Endothelial cell of umbilical vein (primary cell): Measurements from ENCODE around the gene COG6. TPM values are rescaled to one million over a fixed set of nuclear protein-coding genes. Genes with fewer than 3 reads are reported as not detected.
A peak's percentile ranks its signal among the peaks of the same experiment; 100 is the strongest.

Experiments used
- BruUV-seq: library from RNA; stranded (reverse); fragments of 400-500 nt; replicated peaks from 2 replicates; lab custom pipeline; 2021; lab: Mats Ljungman, UMichigan
- CTCF ChIA-PET: fragments of 300-600, 350-600 bp; sonication (Branson Sonifier 250); formaldehyde crosslinking; loops from one replicate; lab custom pipeline; 2021; ENCODE audit warnings: antibody characterized with exemption, inconsistent platforms; lab: Charles Lee
- POLR2A ChIA-PET: fragments of 300-600, 350-600 bp; sonication (Branson Sonifier 250); formaldehyde crosslinking; loops from one replicate; lab custom pipeline; 2021; ENCODE audit warnings: antibody characterized with exemption, inconsistent platforms; lab: Charles Lee
- DNase-seq: peaks from one replicate; pipeline ENCODE4 v3.0.0-alpha.2; 2011; ENCODE audit warnings: low read depth, low spot score
- FAIRE-seq: peaks from 2 replicates; lab custom pipeline; 2011; peaks lifted over from hg19 to GRCh38; lab: Jason Lieb, UNC
- H2AFZ ChIP-seq: 2 replicates; pipeline ENCODE4 v1.6.0; 2012; ENCODE audit warnings: low read depth, low read length, control low read depth, inconsistent platforms
- H3K27ac ChIP-seq: 2 replicates; pipeline ENCODE4 v1.5.1; 2011; ENCODE audit warnings: low read depth, mild to moderate bottlenecking, control low read depth, low read length, moderate library complexity; ENCODE audit not compliant: insufficient read depth
- H3K27me3 ChIP-seq, 2 experiments: 2 replicates each; pipeline versions ENCODE4 v1.6.0 to v1.6.1; 2011; ENCODE audit warnings: low read length in 2 of 2, mixed read lengths in 1 of 2; ENCODE audit not compliant: control insufficient read depth in 2 of 2, insufficient read depth in 2 of 2
- H3K36me3 ChIP-seq, 2 experiments: 2 replicates in 1 of 2; 3 replicates in 1 of 2; pipeline ENCODE4 v1.5.1; 2011; ENCODE audit warnings: low read length in 2 of 2, mild to moderate bottlenecking in 1 of 2, moderate library complexity in 1 of 2; ENCODE audit not compliant: control insufficient read depth in 2 of 2, insufficient read depth in 2 of 2; ENCODE audit errors: extremely low read depth in 1 of 2
- H3K4me1 ChIP-seq: 3 replicates; pipeline ENCODE4 v1.5.1; 2011; ENCODE audit warnings: mild to moderate bottlenecking, low read length; ENCODE audit not compliant: control insufficient read depth, insufficient read depth; ENCODE audit errors: extremely low read depth
- H3K4me2 ChIP-seq: 2 replicates; pipeline ENCODE4 v1.6.1; 2011; ENCODE audit warnings: low read length, control low read depth, mixed read lengths; ENCODE audit not compliant: insufficient read depth
- H3K4me3 ChIP-seq, 3 experiments: fragments of 200-600 bp in 1 of 3; sonication (generic), shearing (Covaris generic) in 1 of 3; replicated peaks in 1 of 3; 2 replicates each; pipeline ENCODE4 v1.5.1; 2011 to 2016; ENCODE audit warnings: control low read depth in 3 of 3, low read length in 3 of 3, mild to moderate bottlenecking in 2 of 3, inconsistent platforms in 1 of 3, low read depth in 1 of 3, moderate library complexity in 1 of 3; ENCODE audit not compliant: insufficient read depth in 1 of 3
- H3K79me2 ChIP-seq: 2 replicates; pipeline ENCODE4 v1.6.0; 2012; ENCODE audit warnings: low read length, inconsistent platforms; ENCODE audit not compliant: control insufficient read depth, insufficient read depth
- H3K9ac ChIP-seq: replicated peaks from 2 replicates; pipeline ENCODE3; 2011; ENCODE audit warnings: low read length, control low read depth; ENCODE audit not compliant: insufficient read depth; ENCODE audit errors: extremely low read depth
- H3K9me1 ChIP-seq: replicated peaks from 3 replicates; pipeline ENCODE4 v1.6.0; 2011; ENCODE audit warnings: mild to moderate bottlenecking, low read length; ENCODE audit not compliant: control insufficient read depth, insufficient read depth; ENCODE audit errors: extremely low read depth
- H3K9me3 ChIP-seq: replicated peaks from 2 replicates; pipeline ENCODE4 v1.5.1; 2012; ENCODE audit warnings: low read length, inconsistent platforms; ENCODE audit not compliant: control insufficient read depth, insufficient read depth
- H4K20me1 ChIP-seq: replicated peaks from 2 replicates; pipeline ENCODE3; 2011; ENCODE audit warnings: mild to moderate bottlenecking, low read length; ENCODE audit not compliant: control insufficient read depth, insufficient read depth; ENCODE audit errors: extremely low read depth
- CTCF ChIP-seq, 2 donors: IDR thresholded peaks; 1 replicate in 1 of 2; 2 replicates in 1 of 2; pipeline ENCODE4 v1.5.1; 2011; ENCODE audit warnings: low read length in 2 of 2, mild to moderate bottlenecking in 2 of 2, moderate library complexity in 2 of 2, control low read depth in 1 of 2, inconsistent platforms in 1 of 2, low read depth in 1 of 2; ENCODE audit not compliant: insufficient read depth in 1 of 2; ENCODE audit errors: extremely low read depth in 1 of 2
- EZH2 ChIP-seq: IDR thresholded peaks from 2 replicates; pipeline ENCODE4 v1.6.1; 2012; ENCODE audit warnings: borderline replicate concordance, low read depth, mild to moderate bottlenecking, moderate library complexity, low read length, inconsistent platforms; ENCODE audit not compliant: severe bottlenecking
- FOS ChIP-seq: IDR thresholded peaks from 2 replicates; pipeline ENCODE4 v1.6.1; 2011; ENCODE audit warnings: mild to moderate bottlenecking, low read length, moderate library complexity, borderline replicate concordance; ENCODE audit not compliant: insufficient read depth
- MAX ChIP-seq: IDR thresholded peaks from 2 replicates; pipeline ENCODE4 v1.6.1; 2011; ENCODE audit not compliant: insufficient read depth, insufficient read length
- MYC ChIP-seq: IDR thresholded peaks from one replicate; pipeline ENCODE4 v1.6.1; 2011; ENCODE audit warnings: mild to moderate bottlenecking, low read depth, low read length
- POLR2A ChIP-seq: IDR thresholded peaks from 2 replicates; pipeline ENCODE4 v1.6.1; 2012; ENCODE audit warnings: low read depth, mild to moderate bottlenecking, control low read depth, low read length
- dilution Hi-C: fragments of 300-500 bp; cut with MboI; formaldehyde crosslinking; loops from one replicate; pipeline ENCODE4 v1.15.0; 2019; ENCODE audit warnings: low sequenced_read_pairs; ENCODE audit not compliant: extremely low pct_ligation_motif_present
- intact Hi-C: fragments of 100-400 bp; cut with micrococcal nuclease; formaldehyde crosslinking; loops from one replicate; pipeline ENCODE4 v1.10.0; 2022
- polyA plus RNA-seq, 4 experiments: library from polyadenylated mRNA; depleted of rRNA in 3 of 4; stranded (reverse) in 3 of 4; unstranded in 1 of 4; fragments of >200 nt; gene quantifications; 2 replicates each; pipeline versions ENCODE4 v1.2.1 to v1.2.3, GENCODE V29; 2011 to 2012; ENCODE audit warnings: missing spikeins in 1 of 4
- total RNA-seq: library from RNA; stranded (reverse); gene quantifications from 2 replicates; pipeline ENCODE4 v1.2.3, GENCODE V29; 2021

The COG6 gene
- total and polyA plus RNA-seq, 2 donors (not counting 3 experiments of a cell fraction or from before 2014, with no cell fraction given): 12.1 to 41.1 TPM

- Histone ChIP-seq H3K4me1 (peaks cover 5% of the 10 kb centered on the region), H3K27me3 (peaks cover 0 to 4% of the 10 kb centered on the region in 2 experiments), H3K27ac (no peak overlapping the region), H3K36me3 (no peaks in the 10 kb centered on the region), H3K79me2 (peaks cover 6% of the 10 kb centered on the region), H3K4me3 (peak overlapping the region; percentile 75 to 99 (median 92)), H3K9ac (no peak overlapping the region), H4K20me1 (no peaks in the 10 kb centered on the region), H2AFZ (peak overlapping the region; percentile 99), H3K4me2 (peak overlapping the region; percentile 76), H3K9me1 (peaks cover 3% of the 10 kb centered on the region), H3K9me3 (no peaks in the 10 kb centered on the region)
- POLR2A ChIA-PET: no interaction called here
- intact Hi-C loops (no loop called here), dilution Hi-C loops (no loop called here)
- DNase-seq: no peak
- no TSS peak for BruUV-seq
- CTCF ChIA-PET: interaction anchor here (1.5 kb wide), 1 partner anchor 43 kb away, joined by 4 read pairs; no protein-coding TSS in a partner anchor
- no peak for FAIRE-seq
- TF ChIP-seq FOS (no peak), MAX (no peak), MYC (no peak), CTCF (IDR thresholded peaks at IDR 0.05; ENCODE audit: extremely low read depth in 1 of 2, insufficient read depth in 1 of 2, low read depth in 1 of 2, low read length in 2 of 2) (no peak), EZH2 (no peak), POLR2A (no peak)
These were observed 357 bp upstream of the COG6 start for GRCh38 chr13:39655041-39655568.
